ENCODE data around the gene FAM200B.

Gene FAM200B

DNA sequence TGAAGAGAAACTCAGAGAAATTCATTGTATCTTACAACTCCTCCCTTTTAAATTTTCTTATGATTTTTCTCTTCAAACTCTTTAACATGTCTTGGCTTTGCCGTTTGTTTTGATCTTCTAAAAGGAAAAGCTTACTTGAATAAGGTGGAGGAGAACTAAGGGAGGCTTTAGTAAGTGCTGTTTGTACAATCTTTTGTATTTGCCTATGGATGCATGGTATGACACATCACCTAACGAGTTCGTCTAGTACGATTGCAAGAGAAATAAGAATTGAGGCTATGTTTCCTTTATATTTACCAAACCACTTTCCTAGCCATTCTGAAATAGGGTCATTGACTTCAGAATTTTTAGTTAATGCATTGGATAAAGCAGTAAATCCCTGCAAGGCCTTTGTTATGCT is 12.8 kb downstream of the FAM200B start:
- peak; percentile 33 for DNase-seq (ENCODE audit: low read depth)
- TF ChIP-seq CTCF (IDR thresholded peaks at IDR 0.05; ENCODE audit: control insufficient read depth, extremely low read depth, insufficient read depth), result no peak

GRCh38 chr4:15695240-15695699 is 13.6 kb downstream of the FAM200B start:
- no peak for DNase-seq (ENCODE audit: low read depth)
- H3K4me3 ChIP-seq (ENCODE audit: low read depth, low read length), result no peak overlapping the region
- TF ChIP-seq CTCF (IDR thresholded peaks at IDR 0.05; ENCODE audit: control insufficient read depth, extremely low read depth, insufficient read depth), result no peak

More for the DNA sequence above, 12.8 kb downstream of the FAM200B start:
- no peak overlapping the region for H3K4me3 ChIP-seq (ENCODE audit: low read depth, low read length)

DNA sequence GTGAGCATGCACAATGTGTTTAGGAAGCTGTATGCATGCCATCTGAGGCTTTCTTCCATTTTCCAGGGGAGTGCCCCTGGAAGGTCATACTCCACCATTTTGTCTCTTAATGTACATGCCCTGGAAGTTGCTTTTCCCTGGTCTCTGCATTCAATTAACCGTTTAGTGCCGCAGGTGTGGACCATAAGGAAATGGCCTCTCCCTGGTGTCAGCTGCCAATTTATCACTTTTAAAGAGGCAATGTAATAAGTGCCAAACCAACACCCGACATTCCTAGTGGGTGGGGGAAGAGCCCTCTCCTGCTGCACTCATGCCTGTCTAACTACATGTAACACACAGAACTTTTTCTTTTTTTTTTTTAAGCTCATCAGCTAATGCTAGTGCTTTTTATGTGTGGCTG is 14.1 kb downstream of the FAM200B start:
- no peak overlapping the region for H3K4me3 ChIP-seq (ENCODE audit: low read depth, low read length)
- no peak for DNase-seq (ENCODE audit: low read depth)
- no peak for TF ChIP-seq CTCF (IDR thresholded peaks at IDR 0.05; ENCODE audit: control insufficient read depth, extremely low read depth, insufficient read depth)

GRCh38 chr4:15696866-15697265 is 15.2 kb downstream of the FAM200B start:
- no peak for DNase-seq (ENCODE audit: low read depth)
- no peak overlapping the region for H3K4me3 ChIP-seq (ENCODE audit: low read depth, low read length)
- TF ChIP-seq CTCF (IDR thresholded peaks at IDR 0.05; ENCODE audit: control insufficient read depth, extremely low read depth, insufficient read depth), result no peak

DNA sequence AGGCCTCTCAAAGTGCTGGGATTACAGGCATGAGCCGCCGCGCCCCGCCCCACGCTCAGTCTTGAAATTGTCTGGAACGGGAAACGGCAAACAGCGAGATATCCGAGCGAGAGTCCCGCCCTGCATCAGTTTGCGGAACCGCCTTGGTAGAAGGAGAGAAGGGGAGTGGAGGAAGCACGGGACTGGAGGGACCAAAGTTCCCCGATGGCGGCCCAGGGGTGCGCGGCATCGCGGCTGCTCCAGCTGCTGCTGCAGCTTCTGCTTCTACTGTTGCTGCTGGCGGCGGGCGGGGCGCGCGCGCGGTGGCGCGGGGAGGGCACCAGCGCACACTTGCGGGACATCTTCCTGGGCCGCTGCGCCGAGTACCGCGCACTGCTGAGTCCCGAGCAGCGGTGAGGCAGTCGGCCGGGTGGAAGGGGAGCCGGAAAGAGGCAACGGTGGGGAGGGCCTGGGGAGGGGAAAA is 21.3 kb downstream of the FAM200B start, which contains the start of gene BST1:
TSS of gene BST1 (plus strand) at position 125 of the 463 bp plus-strand sequence. CDS start at position 205, 80 bp downstream.
- no peak for TF ChIP-seq CTCF (IDR thresholded peaks at IDR 0.05; ENCODE audit: control insufficient read depth, extremely low read depth, insufficient read depth)
- no peak within 1 kb of the TSS for H3K4me3 ChIP-seq (ENCODE audit: low read depth, low read length)
- no peak for DNase-seq (ENCODE audit: low read depth)

DNA sequence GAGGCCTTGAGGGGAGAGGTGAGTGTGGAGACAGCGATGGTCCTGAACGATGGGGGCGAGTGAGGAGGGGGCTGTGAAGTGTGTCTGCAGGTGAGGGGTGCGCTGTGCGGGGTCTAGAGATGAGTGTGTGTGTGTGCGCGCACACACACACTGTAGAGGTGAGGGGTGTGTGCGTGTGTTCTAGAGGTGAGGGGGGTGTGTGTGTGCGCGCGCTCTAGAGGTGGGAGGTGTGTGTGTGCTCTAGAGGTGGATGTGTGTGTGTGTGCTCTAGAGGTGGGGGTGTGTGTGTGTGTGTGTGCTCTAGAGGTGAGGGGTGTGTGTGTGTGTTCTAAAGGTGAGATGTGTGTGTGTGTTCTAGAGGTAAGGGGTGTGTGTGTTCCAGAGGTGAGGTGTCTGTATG is 21.8 kb downstream of the FAM200B start:
- no peak for TF ChIP-seq CTCF (IDR thresholded peaks at IDR 0.05; ENCODE audit: control insufficient read depth, extremely low read depth, insufficient read depth)
- no peak for DNase-seq (ENCODE audit: low read depth)
- no peak overlapping the region for H3K4me3 ChIP-seq (ENCODE audit: low read depth, low read length)

DNA sequence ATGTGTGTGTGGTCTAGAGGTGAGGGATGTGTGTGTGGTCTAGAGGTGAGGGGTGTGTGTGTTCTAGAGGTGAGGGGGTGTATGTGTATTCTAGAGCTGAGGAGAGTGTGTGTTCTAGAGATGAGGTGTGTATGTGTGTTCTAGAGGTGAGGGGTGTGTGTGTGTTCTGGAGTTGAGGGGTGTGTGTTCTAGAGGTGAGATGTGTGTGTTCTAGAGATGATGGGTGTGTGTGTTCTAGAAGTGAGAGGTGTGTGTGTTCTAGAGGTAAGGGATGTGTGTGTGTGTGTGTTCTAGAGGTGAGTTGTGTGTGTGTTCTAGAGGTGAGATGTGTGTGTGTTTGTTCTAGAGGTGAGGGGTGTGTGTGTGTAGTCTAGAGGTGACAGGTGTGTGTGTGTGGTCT is 22.5 kb downstream of the FAM200B start:
- no peak overlapping the region for H3K4me3 ChIP-seq (ENCODE audit: low read depth, low read length)
- no peak for TF ChIP-seq CTCF (IDR thresholded peaks at IDR 0.05; ENCODE audit: control insufficient read depth, extremely low read depth, insufficient read depth)
- DNase-seq (ENCODE audit: low read depth), result no peak
